ENCODE data around the gene VPS37B.
"Not testable (repeated sequence)": the region's sequence is repeated elsewhere in the genome, so short reads cannot be mapped to it uniquely, and the experiment has no call there.

Gene VPS37B

DNA sequence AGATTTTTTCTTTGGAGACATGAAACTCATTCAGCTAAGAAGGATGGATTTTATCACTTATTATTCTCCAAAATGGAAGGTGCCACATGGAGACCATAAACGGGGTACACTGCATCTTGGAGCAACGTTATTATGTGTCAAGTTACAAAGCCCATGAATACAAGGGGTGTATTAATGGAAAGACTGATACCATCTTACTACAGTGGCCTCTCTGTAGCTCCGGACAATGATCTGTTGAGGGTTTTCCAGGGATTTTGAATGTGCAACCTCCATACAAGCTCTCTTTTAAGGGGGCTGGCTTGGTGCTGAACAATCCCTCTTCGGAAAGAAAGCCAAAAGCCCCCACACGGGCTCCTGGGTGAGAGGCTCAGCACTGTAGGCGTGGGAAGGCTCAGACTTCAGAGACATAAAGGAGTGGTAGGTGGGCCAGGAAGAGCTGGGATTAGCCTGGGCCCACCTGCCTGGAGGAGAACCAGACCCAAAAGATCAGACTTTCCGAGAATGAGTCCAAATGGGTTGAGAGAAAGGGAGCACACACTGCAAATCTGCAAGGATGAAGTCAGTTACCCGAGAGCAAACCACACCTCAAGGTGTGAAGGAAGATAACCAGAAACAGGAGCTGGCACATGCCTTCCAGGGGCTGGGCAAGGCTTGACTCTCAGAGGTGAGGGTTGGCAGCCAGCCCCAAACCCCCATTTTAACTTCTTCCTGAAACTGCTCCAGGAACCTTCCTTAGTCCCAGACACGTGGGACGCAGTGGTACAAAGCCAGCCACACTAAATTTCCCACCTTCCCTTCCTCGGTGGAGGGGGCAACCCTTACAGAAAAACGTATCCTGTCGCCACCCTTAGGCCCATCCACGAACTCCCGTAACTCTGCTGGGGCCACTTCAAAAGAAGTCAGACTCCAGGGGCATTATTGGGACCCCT lies 1.5 kb downstream of the VPS37B start:
- no peak for ATAC-seq

DNA sequence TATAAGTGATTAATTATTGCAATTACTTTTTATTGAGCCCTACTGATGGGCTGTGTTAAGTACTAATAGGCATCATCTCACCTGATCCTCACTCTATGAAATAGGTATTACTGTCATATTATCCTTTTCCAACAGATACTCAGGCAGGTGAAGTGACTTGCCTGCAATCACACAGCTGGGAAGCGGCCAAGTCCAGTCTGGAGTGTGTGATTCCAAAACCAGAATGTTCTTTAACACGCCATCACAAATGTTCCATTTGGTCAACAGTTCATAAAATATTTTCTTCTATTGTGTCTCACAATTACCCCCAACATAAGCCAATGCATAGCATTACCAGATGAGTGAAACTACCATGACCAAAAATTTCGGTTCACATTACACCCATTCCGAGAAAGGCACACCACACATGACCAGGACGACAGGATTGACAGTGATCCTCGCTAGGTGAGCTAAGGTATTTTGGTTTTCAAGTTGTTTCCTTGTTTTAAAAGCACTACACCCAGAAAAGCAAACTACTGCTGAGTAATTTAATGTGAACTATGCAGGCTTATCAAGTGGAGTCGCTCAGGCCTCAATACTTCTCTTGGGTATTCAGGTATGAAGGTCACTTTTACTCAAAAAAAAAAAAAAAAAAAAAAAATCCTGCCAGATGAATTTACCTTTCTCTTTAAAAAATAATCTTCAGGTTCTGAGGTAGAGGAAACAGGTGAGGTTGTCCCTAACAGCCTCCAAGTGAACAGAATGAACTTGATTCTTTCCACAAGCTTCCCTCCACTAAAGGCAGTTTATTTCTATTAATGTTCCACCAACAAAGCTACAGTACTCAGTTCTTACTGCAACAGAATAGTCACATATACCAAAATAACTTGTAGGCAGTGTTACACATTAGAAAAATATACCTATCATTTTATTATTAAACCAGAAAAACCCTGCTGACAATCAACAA lies 2.4 kb downstream of the VPS37B start:
- no peak for ATAC-seq
- TF ChIP-seq ARNTL (CRISPR knock-in tag; IDR thresholded peaks at IDR 0.05; ENCODE audit: borderline replicate concordance, low read depth) (no peak), RARB (CRISPR knock-in tag; IDR thresholded peaks at IDR 0.05) (no peak), ZNF8 (CRISPR knock-in tag; IDR thresholded peaks at IDR 0.05) (no peak)
- TF ChIP-seq, protein P1, sequence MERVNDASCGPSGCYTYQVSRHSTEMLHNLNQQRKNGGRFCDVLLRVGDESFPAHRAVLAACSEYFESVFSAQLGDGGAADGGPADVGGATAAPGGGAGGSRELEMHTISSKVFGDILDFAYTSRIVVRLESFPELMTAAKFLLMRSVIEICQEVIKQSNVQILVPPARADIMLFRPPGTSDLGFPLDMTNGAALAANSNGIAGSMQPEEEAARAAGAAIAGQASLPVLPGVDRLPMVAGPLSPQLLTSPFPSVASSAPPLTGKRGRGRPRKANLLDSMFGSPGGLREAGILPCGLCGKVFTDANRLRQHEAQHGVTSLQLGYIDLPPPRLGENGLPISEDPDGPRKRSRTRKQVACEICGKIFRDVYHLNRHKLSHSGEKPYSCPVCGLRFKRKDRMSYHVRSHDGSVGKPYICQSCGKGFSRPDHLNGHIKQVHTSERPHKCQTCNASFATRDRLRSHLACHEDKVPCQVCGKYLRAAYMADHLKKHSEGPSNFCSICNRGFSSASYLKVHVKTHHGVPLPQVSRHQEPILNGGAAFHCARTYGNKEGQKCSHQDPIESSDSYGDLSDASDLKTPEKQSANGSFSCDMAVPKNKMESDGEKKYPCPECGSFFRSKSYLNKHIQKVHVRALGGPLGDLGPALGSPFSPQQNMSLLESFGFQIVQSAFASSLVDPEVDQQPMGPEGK (CRISPR knock-in tag; IDR thresholded peaks at IDR 0.05; ENCODE audit: borderline replicate concordance), result no peak
- TF ChIP-seq, protein P2, sequence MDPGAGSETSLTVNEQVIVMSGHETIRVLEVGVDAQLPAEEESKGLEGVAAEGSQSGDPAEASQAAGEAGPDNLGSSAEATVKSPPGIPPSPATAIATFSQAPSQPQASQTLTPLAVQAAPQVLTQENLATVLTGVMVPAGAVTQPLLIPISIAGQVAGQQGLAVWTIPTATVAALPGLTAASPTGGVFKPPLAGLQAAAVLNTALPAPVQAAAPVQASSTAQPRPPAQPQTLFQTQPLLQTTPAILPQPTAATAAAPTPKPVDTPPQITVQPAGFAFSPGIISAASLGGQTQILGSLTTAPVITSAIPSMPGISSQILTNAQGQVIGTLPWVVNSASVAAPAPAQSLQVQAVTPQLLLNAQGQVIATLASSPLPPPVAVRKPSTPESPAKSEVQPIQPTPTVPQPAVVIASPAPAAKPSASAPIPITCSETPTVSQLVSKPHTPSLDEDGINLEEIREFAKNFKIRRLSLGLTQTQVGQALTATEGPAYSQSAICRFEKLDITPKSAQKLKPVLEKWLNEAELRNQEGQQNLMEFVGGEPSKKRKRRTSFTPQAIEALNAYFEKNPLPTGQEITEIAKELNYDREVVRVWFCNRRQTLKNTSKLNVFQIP (CRISPR knock-in tag; IDR thresholded peaks at IDR 0.05; ENCODE audit: borderline replicate concordance, low read depth), result no peak

More for the DNA sequence above, 1.5 kb downstream of the VPS37B start:
- TF ChIP-seq, protein P3, sequence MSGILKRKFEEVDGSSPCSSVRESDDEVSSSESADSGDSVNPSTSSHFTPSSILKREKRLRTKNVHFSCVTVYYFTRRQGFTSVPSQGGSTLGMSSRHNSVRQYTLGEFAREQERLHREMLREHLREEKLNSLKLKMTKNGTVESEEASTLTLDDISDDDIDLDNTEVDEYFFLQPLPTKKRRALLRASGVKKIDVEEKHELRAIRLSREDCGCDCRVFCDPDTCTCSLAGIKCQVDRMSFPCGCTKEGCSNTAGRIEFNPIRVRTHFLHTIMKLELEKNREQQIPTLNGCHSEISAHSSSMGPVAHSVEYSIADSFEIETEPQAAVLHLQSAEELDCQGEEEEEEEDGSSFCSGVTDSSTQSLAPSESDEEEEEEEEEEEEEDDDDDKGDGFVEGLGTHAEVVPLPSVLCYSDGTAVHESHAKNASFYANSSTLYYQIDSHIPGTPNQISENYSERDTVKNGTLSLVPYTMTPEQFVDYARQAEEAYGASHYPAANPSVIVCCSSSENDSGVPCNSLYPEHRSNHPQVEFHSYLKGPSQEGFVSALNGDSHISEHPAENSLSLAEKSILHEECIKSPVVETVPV (CRISPR knock-in tag; IDR thresholded peaks at IDR 0.05), result no peak
- TF ChIP-seq ZNF70 (CRISPR knock-in tag; IDR thresholded peaks at IDR 0.05) (no peak), ZC3H10 (CRISPR knock-in tag; IDR thresholded peaks at IDR 0.05) (no peak), ISL1 (CRISPR knock-in tag; IDR thresholded peaks at IDR 0.05) (no peak), ZFP30 (CRISPR knock-in tag; IDR thresholded peaks at IDR 0.05) (no peak), PPARA (CRISPR knock-in tag; IDR thresholded peaks at IDR 0.05; ENCODE audit: borderline replicate concordance) (no peak), SNAI2 (CRISPR knock-in tag; IDR thresholded peaks at IDR 0.05) (no peak), ARNTL (CRISPR knock-in tag; IDR thresholded peaks at IDR 0.05; ENCODE audit: borderline replicate concordance, low read depth) (no peak), CSDC2 (CRISPR knock-in tag; IDR thresholded peaks at IDR 0.05) (no peak), TOX (CRISPR knock-in tag; IDR thresholded peaks at IDR 0.05; ENCODE audit: borderline replicate concordance) (no peak), ESRRG (CRISPR knock-in tag; IDR thresholded peaks at IDR 0.05) (no peak), TCF4 (CRISPR knock-in tag; IDR thresholded peaks at IDR 0.05; ENCODE audit: borderline replicate concordance) (no peak), GLIS3 (CRISPR knock-in tag; IDR thresholded peaks at IDR 0.05) (no peak), BACH2 (CRISPR knock-in tag; IDR thresholded peaks at IDR 0.05; ENCODE audit: borderline replicate concordance) (no peak), RARB (CRISPR knock-in tag; IDR thresholded peaks at IDR 0.05) (no peak), OSR1 (CRISPR knock-in tag; IDR thresholded peaks at IDR 0.05) (no peak), ZNF565 (CRISPR knock-in tag; conservative IDR thresholded peaks at IDR 0.05; ENCODE audit: low read depth) (no peak)
- TF ChIP-seq, protein P4, sequence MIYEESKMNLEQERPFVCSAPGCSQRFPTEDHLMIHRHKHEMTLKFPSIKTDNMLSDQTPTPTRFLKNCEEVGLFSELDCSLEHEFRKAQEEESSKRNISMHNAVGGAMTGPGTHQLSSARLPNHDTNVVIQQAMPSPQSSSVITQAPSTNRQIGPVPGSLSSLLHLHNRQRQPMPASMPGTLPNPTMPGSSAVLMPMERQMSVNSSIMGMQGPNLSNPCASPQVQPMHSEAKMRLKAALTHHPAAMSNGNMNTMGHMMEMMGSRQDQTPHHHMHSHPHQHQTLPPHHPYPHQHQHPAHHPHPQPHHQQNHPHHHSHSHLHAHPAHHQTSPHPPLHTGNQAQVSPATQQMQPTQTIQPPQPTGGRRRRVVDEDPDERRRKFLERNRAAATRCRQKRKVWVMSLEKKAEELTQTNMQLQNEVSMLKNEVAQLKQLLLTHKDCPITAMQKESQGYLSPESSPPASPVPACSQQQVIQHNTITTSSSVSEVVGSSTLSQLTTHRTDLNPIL (CRISPR knock-in tag; IDR thresholded peaks at IDR 0.05; ENCODE audit: low read depth), result no peak
- TF ChIP-seq, protein P5, sequence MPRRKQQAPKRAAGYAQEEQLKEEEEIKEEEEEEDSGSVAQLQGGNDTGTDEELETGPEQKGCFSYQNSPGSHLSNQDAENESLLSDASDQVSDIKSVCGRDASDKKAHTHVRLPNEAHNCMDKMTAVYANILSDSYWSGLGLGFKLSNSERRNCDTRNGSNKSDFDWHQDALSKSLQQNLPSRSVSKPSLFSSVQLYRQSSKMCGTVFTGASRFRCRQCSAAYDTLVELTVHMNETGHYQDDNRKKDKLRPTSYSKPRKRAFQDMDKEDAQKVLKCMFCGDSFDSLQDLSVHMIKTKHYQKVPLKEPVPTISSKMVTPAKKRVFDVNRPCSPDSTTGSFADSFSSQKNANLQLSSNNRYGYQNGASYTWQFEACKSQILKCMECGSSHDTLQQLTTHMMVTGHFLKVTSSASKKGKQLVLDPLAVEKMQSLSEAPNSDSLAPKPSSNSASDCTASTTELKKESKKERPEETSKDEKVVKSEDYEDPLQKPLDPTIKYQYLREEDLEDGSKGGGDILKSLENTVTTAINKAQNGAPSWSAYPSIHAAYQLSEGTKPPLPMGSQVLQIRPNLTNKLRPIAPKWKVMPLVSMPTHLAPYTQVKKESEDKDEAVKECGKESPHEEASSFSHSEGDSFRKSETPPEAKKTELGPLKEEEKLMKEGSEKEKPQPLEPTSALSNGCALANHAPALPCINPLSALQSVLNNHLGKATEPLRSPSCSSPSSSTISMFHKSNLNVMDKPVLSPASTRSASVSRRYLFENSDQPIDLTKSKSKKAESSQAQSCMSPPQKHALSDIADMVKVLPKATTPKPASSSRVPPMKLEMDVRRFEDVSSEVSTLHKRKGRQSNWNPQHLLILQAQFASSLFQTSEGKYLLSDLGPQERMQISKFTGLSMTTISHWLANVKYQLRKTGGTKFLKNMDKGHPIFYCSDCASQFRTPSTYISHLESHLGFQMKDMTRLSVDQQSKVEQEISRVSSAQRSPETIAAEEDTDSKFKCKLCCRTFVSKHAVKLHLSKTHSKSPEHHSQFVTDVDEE (CRISPR knock-in tag; IDR thresholded peaks at IDR 0.05), result no peak
- TF ChIP-seq, protein P1 (CRISPR knock-in tag; IDR thresholded peaks at IDR 0.05; ENCODE audit: borderline replicate concordance), result no peak

DNA sequence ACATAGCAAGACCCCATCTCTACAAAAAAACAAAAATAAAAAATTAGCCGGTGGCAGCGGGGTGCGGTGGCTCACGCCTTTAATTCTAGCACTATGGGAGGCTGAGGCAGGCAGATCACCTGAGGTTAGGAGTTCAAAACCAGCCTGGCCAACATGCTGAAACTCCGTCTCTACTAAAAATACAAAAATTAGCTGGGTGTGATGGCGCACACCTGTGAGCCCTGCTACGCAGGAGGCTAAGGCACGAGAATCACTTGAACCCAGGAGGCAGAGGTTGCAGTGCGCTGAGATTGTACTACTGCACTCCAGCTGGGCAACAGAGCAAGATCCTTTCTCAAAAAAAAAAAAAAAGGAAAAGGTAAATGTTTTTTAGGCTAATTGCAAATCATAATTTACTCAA lies 3.2 kb downstream of the VPS37B start:
- not testable (repeated sequence) for ATAC-seq

Data from SK-N-SH treated with all-trans-retinoic acid at 6 μM for 48 hours (cell line).